ENCODE measurements around the gene RGS19. TPM values are rescaled to one million over a fixed set of nuclear protein-coding genes. Genes with fewer than 3 reads are reported as not detected.

RGS19 gene
- total RNA-seq, 1 donor from 2014 or later, result 26.2 TPM

DNA sequence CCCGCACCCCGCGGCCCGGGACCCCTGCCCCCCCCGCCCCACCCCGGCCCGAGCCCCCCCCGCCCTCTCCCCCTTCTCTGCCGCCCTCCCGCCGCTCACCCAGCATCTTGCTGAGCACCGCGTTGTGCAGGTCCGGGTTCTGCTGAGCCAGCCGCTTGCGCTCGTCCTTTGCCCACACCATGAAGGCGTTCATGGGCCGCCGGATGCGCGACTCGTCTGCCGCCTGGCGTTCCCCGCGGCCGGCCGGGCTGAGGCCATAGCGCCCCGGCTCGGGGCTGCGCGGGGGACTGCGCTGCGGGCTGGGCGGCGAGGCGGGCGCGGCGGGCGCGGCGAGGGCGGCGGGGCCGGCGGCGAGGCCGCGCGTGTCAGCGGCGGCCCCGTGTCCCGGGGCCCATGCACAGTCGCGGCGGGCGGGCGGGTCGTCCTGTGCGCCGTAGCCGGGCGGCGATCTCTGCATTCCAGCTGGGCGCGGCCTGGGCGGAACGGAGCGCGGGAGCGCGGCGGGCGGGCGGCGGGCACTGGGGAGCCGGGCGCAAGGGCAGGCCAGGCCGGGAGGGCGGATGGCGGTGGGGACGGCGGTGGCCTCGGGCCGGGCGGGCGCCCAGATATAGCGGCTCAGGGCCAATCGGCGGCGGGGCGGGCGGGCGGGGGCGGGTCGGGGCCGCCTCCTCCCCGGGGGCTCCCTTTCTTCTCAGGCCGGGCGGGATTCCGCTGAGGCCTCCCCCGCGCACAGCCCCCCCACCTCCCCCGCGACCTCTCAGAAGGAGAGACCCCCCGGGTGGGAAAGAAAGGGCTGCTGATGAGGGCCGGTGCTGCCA, 30.0 kb downstream of the RGS19 start, which contains the start of gene SOX18:
Gene SOX18 (minus strand): TSS at position 580 of the 818 bp plus-strand sequence. CDS start 123 bp downstream, at position 457.
- H3K4me1 Mint-ChIP-seq (ENCODE audit: unreplicated experiment), result peaks cover 52% of the 10 kb centered on the region
- peak within 1 kb of the TSS; percentile 90 for H3K4me3 Mint-ChIP-seq (ENCODE audit: unreplicated experiment)
- peaks cover 21% of the 10 kb centered on the region for H3K36me3 Mint-ChIP-seq (ENCODE audit: low read depth, unreplicated experiment)
- H3K9me3 Mint-ChIP-seq (ENCODE audit: unreplicated experiment), result no peaks in the 10 kb centered on the region
- DNase-seq (ENCODE audit: low spot score), result peak; percentile 73
- TF ChIP-seq, protein P1, sequence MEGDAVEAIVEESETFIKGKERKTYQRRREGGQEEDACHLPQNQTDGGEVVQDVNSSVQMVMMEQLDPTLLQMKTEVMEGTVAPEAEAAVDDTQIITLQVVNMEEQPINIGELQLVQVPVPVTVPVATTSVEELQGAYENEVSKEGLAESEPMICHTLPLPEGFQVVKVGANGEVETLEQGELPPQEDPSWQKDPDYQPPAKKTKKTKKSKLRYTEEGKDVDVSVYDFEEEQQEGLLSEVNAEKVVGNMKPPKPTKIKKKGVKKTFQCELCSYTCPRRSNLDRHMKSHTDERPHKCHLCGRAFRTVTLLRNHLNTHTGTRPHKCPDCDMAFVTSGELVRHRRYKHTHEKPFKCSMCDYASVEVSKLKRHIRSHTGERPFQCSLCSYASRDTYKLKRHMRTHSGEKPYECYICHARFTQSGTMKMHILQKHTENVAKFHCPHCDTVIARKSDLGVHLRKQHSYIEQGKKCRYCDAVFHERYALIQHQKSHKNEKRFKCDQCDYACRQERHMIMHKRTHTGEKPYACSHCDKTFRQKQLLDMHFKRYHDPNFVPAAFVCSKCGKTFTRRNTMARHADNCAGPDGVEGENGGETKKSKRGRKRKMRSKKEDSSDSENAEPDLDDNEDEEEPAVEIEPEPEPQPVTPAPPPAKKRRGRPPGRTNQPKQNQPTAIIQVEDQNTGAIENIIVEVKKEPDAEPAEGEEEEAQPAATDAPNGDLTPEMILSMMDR (IDR thresholded peaks at IDR 0.05; ENCODE audit: unreplicated experiment), result no peak
- peaks cover 12% of the 10 kb centered on the region for H3K27me3 Mint-ChIP-seq (ENCODE audit: unreplicated experiment)
- H3K27ac Mint-ChIP-seq (ENCODE audit: unreplicated experiment), result no peak within 1 kb of the TSS

DNA sequence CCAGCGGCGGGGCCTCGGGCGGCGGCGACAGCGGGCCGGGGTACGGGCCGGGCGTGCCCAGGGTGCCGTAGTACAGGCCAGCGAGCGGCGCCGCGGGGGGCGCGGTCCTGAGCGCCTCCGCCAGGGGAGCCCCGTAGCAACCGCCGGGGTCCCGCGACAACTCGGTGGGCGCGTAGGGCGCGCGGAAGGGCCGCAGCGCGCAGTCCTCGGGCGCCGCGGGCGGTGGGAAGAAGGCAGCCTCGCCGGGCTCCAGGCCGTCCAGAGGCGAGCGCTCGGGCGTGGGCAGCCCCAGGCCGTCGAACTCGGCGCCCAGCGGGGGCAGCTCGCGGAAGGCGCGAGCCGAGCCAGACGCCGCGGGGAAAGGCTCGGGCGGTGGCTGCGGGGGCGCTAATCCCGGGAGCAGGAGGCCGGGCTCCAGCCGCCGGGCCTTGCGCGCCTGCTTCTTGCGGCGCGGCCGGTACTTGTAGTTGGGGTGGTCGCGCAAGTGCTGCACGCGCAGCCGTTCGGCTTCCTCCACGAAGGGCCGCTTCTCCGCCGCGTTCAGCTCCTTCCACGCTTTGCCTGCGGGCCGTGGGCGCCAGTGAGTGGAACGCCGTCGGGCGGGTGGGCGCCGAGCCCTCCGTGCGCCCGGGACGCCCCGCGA, 30.8 kb downstream of the RGS19 start:
- Mint-ChIP-seq H3K27ac (ENCODE audit: unreplicated experiment) (no peak overlapping the region), H3K4me1 (ENCODE audit: unreplicated experiment) (peaks cover 53% of the 10 kb centered on the region), H3K9me3 (ENCODE audit: unreplicated experiment) (no peaks in the 10 kb centered on the region), H3K36me3 (ENCODE audit: low read depth, unreplicated experiment) (peaks cover 21% of the 10 kb centered on the region), H3K4me3 (ENCODE audit: unreplicated experiment) (no peak overlapping the region), H3K27me3 (ENCODE audit: unreplicated experiment) (peaks cover 16% of the 10 kb centered on the region)
- TF ChIP-seq, protein P1 (IDR thresholded peaks at IDR 0.05; ENCODE audit: unreplicated experiment), result no peak
- DNase-seq (ENCODE audit: low spot score), result no peak

DNA sequence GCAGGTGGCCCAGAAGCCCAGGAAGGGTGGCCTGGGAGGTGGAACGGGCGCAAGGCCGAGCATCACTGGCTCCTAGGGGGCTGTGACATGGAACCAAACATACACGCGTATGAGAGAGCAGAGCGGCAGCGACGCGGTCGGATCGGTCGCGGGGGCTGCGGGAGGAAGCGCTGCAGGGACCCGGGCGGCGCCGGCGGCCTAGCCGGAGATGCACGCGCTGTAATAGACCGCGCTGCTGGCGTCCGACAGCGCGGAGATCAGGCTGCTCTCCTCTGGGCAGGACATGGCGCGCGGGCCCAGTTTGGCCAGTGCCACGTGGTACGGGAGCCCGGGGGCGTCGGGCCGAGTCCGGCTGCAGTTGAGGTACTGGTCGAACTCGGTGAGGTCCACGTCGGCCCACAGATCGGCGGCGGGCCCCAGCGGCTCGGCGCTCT, 31.3 kb downstream of the RGS19 start:
- H3K36me3 Mint-ChIP-seq (ENCODE audit: low read depth, unreplicated experiment), result peaks cover 21% of the 10 kb centered on the region
- peak overlapping the region; percentile 92 for H3K4me3 Mint-ChIP-seq (ENCODE audit: unreplicated experiment)
- peaks cover 15% of the 10 kb centered on the region for H3K27me3 Mint-ChIP-seq (ENCODE audit: unreplicated experiment)
- DNase-seq (ENCODE audit: low spot score), result no peak
- TF ChIP-seq, protein P1 (IDR thresholded peaks at IDR 0.05; ENCODE audit: unreplicated experiment), result no peak
- H3K27ac Mint-ChIP-seq (ENCODE audit: unreplicated experiment), result no peak overlapping the region
- no peaks in the 10 kb centered on the region for H3K9me3 Mint-ChIP-seq (ENCODE audit: unreplicated experiment)
- H3K4me1 Mint-ChIP-seq (ENCODE audit: unreplicated experiment), result peaks cover 49% of the 10 kb centered on the region

DNA sequence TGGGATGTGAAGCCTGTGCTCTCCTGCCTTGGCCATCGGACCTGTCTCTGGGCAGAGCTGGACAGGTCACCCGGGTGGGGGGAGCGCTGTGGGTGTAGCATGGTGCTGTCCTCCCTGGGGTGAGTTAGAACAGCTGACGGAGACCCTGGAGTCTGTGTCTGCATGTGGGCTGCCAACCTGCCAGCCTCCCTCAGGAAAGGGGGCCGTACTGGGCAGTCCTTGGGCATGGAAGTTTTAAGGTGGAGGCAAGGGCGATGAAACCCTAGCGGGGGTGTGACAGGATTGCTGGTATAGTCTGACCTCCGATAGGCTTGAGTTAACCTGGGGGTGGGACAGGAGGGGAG, 32.3 kb downstream of the RGS19 start:
- H3K27ac Mint-ChIP-seq (ENCODE audit: unreplicated experiment), result no peak overlapping the region
- H3K9me3 Mint-ChIP-seq (ENCODE audit: unreplicated experiment), result no peaks in the 10 kb centered on the region
- TF ChIP-seq, protein P1 (IDR thresholded peaks at IDR 0.05; ENCODE audit: unreplicated experiment), result no peak
- peak overlapping the region; percentile 92 for H3K4me3 Mint-ChIP-seq (ENCODE audit: unreplicated experiment)
- no peak for DNase-seq (ENCODE audit: low spot score)
- H3K27me3 Mint-ChIP-seq (ENCODE audit: unreplicated experiment), result peaks cover 15% of the 10 kb centered on the region
- H3K36me3 Mint-ChIP-seq (ENCODE audit: low read depth, unreplicated experiment), result peaks cover 21% of the 10 kb centered on the region
- peaks cover 44% of the 10 kb centered on the region for H3K4me1 Mint-ChIP-seq (ENCODE audit: unreplicated experiment)

All from endothelial cell (in vitro differentiated cells).